RWPE2 (cell line): ENCODE measurements around the gene TMEM229B.

Experiments used
- ATAC-seq: fragments of 200-7000 bp; cut with Tn5 transposase; 3 replicates; pipeline ENCODE4 v1.9.1; 2021; ENCODE audit warnings: low read depth
- DNase-seq: peaks from one replicate; pipeline ENCODE4 v3.0.0-alpha.2; 2020; ENCODE audit warnings: low spot score
- H3K27ac ChIP-seq: fragments of 450-650 bp; 2 replicates; pipeline ENCODE4 v1.5.1; 2017; ENCODE audit warnings: mild to moderate bottlenecking; ENCODE audit not compliant: poor library complexity, severe bottlenecking
- H3K27me3 ChIP-seq: fragments of 250-450 bp; sonication (Bioruptor Pico); 2 replicates; pipeline ENCODE4 v1.5.1; 2021; ENCODE audit warnings: mild to moderate bottlenecking, moderate library complexity; ENCODE audit not compliant: insufficient read depth, poor library complexity, severe bottlenecking
- H3K36me3 ChIP-seq: fragments of 250-450 bp; sonication (Bioruptor Pico); 2 replicates; pipeline ENCODE4 v1.5.1; 2020; ENCODE audit warnings: low read depth, mild to moderate bottlenecking, moderate library complexity
- H3K4me1 ChIP-seq: fragments of 250-450 bp; sonication (Bioruptor Pico); 2 replicates; pipeline ENCODE4 v1.5.1; 2021; ENCODE audit warnings: mild to moderate bottlenecking, moderate library complexity; ENCODE audit not compliant: insufficient read depth, poor library complexity, severe bottlenecking
- H3K4me3 ChIP-seq: fragments of 250-450 bp; sonication (Bioruptor Pico); 2 replicates; pipeline ENCODE4 v1.5.1; 2021; ENCODE audit warnings: mild to moderate bottlenecking, moderate library complexity; ENCODE audit not compliant: severe bottlenecking
- H3K9me3 ChIP-seq: fragments of 250-450 bp; sonication (Bioruptor Pico); 2 replicates; pipeline ENCODE4 v1.5.1; 2021; ENCODE audit warnings: mild to moderate bottlenecking, moderate library complexity; ENCODE audit not compliant: severe bottlenecking
- TF ChIP-seq, protein P1 (sequence below): fragments of 450-650 bp; IDR thresholded peaks from one replicate; pipeline ENCODE4 v1.5.1; 2017; ENCODE audit warnings: mild to moderate bottlenecking, moderate library complexity; ENCODE audit not compliant: poor library complexity, severe bottlenecking

Gene TMEM229B

DNA sequence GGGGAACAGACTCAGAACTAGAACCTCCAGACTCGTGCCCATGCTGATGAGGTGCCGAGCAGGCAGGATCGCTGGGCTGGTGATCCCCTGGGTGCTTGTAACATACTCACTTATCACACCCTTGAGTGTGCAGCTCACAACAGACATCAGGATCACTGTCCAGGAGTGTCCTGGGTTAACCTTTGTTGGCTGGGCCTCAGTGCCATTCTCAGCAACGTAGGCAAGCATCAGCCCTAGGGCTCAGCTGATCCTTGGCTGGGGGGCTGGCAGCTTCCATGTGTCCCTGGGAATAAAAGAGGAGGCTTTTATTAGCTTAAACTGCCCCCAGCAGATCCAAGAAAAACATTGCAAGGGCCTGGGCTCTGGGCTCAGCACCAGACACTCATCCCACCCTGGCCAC lies 1.6 kb downstream of the TMEM229B start:
- Histone ChIP-seq H3K9me3 (no peaks in the 10 kb centered on the region), H3K36me3 (no peaks in the 10 kb centered on the region), H3K27me3 (no peaks in the 10 kb centered on the region), H3K27ac (no peak overlapping the region), H3K4me1 (no peaks in the 10 kb centered on the region), H3K4me3 (no peak overlapping the region)
- TF ChIP-seq, protein P1, sequence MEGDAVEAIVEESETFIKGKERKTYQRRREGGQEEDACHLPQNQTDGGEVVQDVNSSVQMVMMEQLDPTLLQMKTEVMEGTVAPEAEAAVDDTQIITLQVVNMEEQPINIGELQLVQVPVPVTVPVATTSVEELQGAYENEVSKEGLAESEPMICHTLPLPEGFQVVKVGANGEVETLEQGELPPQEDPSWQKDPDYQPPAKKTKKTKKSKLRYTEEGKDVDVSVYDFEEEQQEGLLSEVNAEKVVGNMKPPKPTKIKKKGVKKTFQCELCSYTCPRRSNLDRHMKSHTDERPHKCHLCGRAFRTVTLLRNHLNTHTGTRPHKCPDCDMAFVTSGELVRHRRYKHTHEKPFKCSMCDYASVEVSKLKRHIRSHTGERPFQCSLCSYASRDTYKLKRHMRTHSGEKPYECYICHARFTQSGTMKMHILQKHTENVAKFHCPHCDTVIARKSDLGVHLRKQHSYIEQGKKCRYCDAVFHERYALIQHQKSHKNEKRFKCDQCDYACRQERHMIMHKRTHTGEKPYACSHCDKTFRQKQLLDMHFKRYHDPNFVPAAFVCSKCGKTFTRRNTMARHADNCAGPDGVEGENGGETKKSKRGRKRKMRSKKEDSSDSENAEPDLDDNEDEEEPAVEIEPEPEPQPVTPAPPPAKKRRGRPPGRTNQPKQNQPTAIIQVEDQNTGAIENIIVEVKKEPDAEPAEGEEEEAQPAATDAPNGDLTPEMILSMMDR: no peak
- no peak for ATAC-seq
- no peak for DNase-seq

DNA sequence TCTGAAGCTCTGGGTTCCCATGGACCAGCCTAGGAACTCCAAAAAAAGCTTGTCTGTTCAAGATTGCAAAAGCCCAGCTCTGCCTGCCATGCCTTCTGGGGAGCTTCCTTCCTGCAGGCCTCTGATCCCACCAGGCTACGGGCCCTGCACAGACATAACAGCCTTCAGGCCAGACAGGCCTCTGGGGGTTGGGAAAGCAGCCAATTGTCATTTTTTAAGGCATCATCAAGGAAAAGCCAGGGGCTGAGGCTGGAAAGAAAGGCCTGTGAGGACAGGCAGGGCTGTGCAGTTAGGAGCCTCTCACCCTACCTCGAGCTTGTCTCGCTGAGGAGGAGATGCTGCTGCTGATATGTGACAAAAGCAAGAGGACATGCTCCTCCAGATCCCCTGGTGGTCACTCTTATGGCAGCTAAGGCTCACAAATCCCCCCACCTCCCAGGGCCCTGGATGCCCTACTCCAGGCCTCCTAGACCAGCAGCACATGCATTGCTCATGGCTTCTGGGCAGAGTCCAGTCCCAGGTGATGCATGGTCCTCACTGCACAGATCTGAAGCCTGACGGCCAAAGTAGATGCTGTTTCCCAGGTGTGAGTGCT lies 2.9 kb downstream of the TMEM229B start:
- H3K9me3 ChIP-seq: no peaks in the 10 kb centered on the region
- no peak for DNase-seq
- H3K27ac ChIP-seq: no peak overlapping the region
- H3K27me3 ChIP-seq: no peaks in the 10 kb centered on the region
- peak; percentile 9; the same call in 1 of the 3 replicates for ATAC-seq
- no peak overlapping the region for H3K4me3 ChIP-seq
- TF ChIP-seq, protein P1: no peak
- no peaks in the 10 kb centered on the region for H3K36me3 ChIP-seq
- no peaks in the 10 kb centered on the region for H3K4me1 ChIP-seq

DNA sequence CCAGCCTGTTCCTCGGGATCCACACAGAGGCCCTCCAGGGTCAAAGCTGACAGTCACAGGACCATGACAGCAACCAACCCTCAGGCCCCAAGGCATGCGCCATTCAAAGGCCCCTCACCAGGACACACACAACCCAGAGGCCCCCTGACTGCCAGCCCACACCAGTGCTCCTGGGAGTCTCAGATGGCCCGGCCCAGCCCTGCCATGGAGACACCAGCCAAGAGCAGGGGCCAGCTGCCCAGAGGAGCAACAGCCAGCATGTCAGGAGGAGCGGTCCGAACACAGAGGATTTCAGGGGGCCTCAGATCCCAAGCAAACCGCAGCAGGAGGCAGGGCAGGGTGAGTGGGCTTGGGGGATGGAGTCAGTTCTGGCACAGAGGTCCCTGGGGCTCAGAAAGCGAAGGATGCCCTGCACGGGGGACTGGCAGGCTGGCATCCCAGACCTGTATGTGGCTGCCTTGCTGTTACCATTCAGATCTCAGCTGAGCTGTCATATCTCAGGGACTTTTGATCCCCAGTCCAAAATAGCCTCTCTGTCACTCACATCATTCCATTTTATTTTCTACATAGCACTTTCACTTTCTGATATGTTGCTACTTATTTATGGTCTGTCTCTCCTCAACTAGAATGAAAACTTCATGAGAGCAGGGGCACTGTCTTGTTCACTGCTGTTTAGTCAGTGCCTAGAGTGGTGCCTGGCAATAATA lies 4.8 kb downstream of the TMEM229B start:
- Histone ChIP-seq H3K9me3 (no peaks in the 10 kb centered on the region), H3K27ac (no peak overlapping the region), H3K4me3 (no peak overlapping the region), H3K36me3 (no peaks in the 10 kb centered on the region), H3K27me3 (no peaks in the 10 kb centered on the region), H3K4me1 (no peaks in the 10 kb centered on the region)
- ATAC-seq: no peak
- TF ChIP-seq, protein P1: no peak
- DNase-seq: no peak

DNA sequence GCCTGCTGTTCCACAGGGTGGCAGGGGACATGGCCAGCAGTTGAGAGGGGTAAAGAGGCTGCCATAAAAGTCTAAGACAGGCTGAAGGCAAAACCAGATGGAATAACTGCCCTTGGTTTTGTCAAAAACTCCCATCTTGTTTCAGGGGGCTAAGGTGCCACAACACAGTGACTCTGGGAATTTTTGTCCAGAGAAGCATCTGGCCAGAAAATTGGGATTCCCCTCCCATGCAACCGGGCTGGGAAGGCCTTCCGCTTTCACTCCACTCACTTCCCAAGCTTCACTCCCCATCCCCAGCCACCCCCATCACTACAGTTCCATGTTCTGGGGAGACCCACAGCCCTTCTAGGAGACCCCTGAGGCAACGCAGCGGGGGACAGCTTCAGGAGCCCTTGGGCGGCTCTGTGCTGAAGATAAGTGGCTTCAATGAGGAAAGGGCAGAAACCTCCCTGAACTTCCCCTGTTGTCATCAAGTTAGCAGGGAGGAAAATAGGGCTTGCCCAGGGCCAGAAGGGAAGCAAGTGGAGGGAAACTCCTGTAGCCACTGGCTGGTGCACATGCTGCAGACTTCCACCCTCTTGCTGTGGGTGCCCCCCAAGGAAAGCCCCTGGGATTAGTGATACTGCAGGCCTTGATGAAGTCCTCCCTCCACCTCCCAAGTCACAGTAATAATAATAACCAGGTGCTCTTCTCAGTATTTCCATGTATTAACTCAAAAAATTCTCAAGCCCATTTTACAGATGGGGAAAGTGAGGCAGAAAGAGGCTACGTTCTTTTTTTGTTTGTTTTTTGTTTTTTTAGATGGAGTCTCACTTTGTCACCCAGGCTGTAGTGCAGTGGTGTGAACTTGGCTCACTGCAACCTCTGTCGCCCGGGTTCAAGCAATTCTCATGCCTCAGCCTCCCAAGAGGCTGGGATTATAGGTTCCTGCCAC lies 6.0 kb downstream of the TMEM229B start:
- Histone ChIP-seq H3K4me1 (peaks cover 3% of the 10 kb centered on the region), H3K27me3 (no peaks in the 10 kb centered on the region), H3K27ac (no peak overlapping the region), H3K9me3 (no peaks in the 10 kb centered on the region), H3K4me3 (no peak overlapping the region), H3K36me3 (no peaks in the 10 kb centered on the region)
- DNase-seq (no peak), ATAC-seq (no peak)
- TF ChIP-seq, protein P1: no peak
